Stimulated activated CD4-positive, alpha-beta T cell treated with anti-CD3 and anti-CD28 coated beads, Interleukin-2, amount 100 ng/mL, for 4 hours (primary cell): ENCODE results near the gene SUPT20HL1.
"Not testable (repeated sequence)": the region's sequence is repeated elsewhere in the genome, so short reads cannot be mapped to it uniquely, and the experiment has no call there.

Experiments used
- DNase-seq: peaks from one replicate; pipeline ENCODE4 v3.0.0-alpha.2; 2020; ENCODE audit warnings: low read depth

The SUPT20HL1 gene

DNA sequence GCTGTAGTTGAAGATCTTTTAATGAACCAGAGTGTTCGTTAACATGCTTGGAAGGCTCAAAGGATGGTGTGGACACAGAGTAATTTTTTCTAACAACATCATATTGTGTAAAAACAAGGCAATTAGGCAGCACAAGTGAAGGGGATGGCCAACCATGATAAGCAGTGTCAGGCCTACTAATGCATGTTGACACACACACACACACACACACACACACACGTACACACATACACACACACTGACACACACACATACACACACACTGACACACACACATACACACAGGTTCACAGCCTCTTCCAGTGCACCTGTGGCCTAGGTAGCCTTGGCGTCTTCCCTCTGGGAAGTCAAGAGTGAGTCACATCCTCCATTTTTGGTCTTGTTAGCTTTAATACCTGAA is at the start of gene SUPT20HL1:
SUPT20HL1 (plus strand) TSS at position 368 of the 400 bp plus-strand sequence. CDS start 2,122 bp downstream, outside the sequence.
- DNase-seq: no peak

DNA sequence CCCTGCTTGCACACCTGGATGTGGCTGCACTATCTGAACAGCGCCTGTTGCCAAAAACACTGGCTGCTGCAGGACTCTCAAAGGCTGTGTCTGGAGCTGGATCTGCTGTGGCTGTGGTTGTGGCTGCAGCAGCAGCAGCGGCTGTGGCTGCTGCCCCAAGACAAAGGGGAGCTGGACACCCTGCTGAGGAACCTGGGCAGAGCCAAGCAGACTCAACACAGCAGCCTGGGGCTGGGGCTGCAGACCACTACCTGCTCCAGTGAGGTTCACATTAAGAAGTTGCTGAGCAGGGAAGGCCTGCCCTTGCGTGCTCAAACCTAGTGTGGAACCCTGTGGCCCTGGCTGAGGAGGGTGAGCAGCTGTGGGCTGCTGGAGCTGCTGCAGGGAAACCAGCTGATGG is 49.5 kb upstream of the SUPT20HL1 start:
- not testable (repeated sequence) for DNase-seq

GRCh38 chrX:24311507-24312248 is 48.8 kb upstream of the SUPT20HL1 start:
- not testable (repeated sequence) for DNase-seq

DNA sequence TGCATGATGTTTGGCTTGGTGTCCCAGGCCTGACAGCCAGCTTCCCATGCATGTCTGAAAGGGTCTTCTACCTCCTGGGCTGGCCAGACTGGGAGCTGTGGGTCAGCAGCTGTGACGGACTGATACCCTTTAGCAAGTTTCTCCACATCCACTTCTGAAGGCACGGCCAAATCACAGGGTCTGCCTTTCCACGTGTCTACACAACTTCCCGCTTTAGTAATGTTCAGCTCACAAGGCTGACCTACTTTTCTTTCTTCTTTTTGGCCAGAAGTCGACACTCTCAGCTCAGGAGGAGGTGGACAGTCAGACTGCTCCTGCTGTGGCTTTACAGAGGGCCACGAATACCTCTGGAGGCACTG is 48.2 kb upstream of the SUPT20HL1 start:
- DNase-seq: not testable (repeated sequence)

GRCh38 chrX:24314019-24314635 is 46.3 kb upstream of the SUPT20HL1 start, which contains the start of gene SUPT20HL2:
SUPT20HL2 (minus strand) TSS chrX:24314069; CDS start chrX:24313315, 754 bp downstream.
- DNase-seq: no peak

DNA sequence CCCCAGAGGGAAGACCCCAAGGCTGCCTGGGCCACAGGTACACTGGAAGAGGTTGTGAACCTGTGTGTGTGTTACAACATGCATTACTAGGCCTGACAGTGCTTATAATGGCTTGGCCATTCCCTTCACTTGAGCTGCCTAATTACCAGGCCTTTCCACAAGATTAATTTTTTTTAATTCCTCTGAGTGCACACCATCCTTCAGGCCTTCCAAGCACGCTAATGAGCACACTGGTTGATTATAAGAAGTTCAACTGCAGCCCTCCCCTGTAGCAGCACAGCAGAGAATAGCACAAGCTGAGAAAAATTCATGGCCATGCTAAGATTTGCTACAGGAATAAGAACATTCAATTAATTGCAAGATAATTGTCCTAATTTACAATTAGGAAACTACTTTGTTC is 44.3 kb upstream of the SUPT20HL1 start:
- no peak for DNase-seq

DNA sequence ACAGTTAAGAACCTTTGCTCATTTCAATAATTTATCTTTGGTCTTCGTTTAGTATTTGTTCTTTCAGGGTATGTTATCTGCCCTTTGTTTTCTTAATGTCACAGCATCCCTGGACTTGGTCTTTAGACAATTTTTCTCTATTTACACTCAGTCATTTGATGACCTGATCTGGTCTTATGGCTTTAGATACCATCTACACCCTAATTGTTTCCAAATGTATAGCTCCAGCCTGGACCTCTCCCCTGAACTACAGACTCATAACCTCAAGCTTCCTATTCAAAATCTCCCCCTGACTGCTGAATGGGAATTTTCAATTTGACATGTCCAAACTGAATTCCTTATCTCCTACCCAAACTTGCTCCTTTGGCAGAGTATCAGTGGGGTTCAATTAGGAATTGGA is 42.9 kb upstream of the SUPT20HL1 start:
- no peak for DNase-seq

DNA sequence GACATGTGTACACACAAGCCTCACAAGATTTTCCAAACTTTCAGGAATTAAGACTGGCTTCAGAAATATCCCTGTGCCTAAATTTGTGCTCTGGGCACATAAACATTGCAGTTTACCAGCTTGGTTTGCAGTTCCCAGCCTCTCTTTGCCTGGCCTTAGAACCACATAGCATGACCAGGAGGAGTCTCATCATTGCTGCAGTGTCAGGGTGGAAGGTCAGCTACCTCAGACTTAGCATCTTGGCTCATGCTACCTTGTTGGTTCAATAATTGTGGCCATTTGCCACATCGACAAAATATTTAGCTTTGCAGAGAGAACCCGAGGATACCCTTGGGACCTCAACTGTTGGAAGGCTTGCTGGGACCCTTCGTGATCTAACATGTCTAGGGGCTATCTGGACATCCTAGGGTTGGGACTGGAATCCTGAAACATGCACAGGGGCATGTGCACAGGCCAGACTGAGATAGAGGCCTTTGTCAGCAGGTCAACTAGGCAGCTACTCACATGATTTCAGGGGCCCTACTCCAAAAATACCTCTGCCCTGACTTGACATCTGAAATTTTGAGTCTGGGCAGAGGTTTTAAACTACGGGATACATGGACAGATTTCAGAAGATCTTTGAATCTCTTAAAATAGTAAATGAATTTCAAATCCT is 38.6 kb upstream of the SUPT20HL1 start:
- no peak for DNase-seq

GRCh38 chrX:24325231-24325630 is 35.2 kb upstream of the SUPT20HL1 start:
- no peak for DNase-seq

DNA sequence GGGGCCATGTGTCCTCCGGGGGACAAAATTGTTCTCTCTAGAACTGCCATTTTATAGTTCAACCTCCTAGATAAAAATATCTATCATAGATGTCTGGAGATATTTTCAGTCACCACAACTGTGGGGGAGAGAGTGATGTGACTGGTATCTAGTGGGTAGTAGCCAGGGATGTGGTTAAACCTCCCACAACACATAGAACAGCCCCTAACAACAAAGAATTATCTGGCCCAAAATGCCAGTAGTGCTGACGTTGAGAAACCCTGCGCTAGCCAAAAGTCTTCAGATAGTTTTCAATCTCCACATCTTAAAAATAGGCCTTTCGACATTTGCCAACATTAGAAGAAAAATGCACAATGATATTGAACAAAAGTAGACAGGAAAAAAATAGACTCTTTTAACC is 27.6 kb upstream of the SUPT20HL1 start:
- no peak for DNase-seq

DNA sequence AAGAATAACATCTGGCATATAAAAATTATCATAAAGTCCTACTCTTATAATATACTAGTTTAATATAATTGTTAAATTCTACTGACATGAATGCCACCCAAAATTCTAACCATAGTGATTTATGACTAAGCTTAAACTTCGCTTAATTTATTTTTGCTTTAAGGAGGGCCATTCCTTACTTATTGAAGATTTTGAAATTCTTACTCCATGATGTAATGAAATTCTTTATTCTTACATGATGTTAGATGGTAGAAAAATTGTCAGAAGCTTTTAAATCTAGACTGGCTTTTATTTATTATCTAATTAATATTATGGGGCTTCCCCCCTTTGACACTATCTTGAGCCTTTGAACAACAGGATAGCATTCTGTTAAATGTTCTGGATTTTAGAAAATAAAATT is 27.1 kb upstream of the SUPT20HL1 start:
- no peak for DNase-seq

DNA sequence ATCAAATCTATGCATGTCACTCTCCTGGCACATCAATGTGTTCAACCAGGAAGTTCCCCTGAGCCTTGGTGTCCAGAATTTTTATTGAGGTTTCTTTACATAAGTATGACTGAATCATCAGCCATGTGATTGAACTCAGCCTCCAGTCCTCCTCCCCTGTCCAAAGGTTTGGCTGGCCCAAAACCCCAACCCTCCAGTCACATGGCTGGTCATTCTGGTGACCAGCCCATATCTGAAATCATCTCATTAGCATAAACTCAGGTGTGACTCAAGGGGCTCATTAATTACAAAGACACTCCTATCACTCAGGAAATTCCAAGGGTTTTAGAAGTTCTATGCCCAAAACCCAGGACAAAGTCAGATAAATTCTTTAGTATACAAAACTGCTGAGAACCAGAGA is 26.0 kb upstream of the SUPT20HL1 start:
- no peak for DNase-seq

DNA sequence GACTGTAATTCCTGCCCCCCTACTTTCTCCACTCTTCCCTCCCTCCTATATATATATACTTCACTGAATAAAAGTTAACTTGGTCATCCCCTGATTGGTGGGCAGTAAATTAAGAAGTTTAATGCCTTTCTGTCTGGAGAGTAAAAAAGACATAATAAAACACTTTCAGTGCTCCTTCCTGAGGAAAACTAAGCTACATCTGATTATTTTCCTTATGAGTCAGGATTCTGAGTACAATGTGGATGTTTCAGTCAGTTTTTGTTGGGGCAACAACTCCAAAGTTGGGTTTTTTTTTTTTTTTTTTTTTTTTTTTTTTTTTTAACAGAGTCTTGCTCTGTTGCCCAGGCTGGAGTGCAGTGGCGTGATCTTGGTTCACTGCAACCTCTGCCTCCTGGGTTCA is 24.6 kb upstream of the SUPT20HL1 start:
- DNase-seq: no peak

- no peak for DNase-seq
Observed at GRCh38 chrX:24339911-24340310, 20.5 kb upstream of the SUPT20HL1 start.

- DNase-seq: no peak
Observed at GRCh38 chrX:24340501-24340900, 19.9 kb upstream of the SUPT20HL1 start.

DNA sequence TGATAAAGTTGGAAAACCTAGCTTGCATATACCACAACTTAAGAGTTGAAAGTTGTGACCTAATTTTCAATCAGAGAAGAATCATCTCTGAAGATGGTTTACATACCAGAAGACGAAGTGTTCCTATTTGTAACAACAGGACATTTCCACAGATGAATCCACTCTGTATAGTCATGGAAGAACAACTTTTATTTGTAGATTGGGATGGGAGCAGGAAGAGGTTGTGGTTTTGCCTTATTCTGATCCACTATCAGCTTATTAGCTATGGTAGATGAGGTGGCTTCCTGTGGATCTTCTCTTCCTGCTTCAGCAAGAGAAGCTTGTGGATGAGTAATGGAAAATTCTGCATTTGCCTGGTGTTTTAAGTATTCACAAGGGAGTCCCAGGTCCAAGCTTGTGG is 18.6 kb upstream of the SUPT20HL1 start:
- DNase-seq: no peak

GRCh38 chrX:24343719-24344118 is 16.7 kb upstream of the SUPT20HL1 start:
- no peak for DNase-seq

- DNase-seq: no peak
Observed at GRCh38 chrX:24347881-24348280, 12.6 kb upstream of the SUPT20HL1 start.

DNA sequence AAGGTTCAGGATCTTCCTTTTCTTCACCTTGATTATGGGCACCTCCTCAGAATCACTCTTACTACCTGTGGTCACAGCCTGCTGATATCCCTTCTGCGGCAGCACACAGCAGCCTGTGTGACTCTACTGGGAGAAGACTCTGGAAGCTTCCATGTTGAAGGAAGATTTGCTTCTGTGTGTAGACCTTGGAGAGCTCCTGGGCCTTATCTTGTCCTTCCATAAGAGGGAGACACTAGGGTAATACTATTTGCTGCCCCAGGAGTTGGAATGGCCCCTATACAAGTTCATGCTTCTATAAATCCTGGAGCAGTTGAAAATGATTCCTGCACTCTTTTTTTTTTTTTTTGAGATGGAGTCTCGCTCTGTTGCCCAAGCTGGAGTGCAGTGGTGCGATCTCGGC is 10.2 kb upstream of the SUPT20HL1 start:
- DNase-seq: no peak

GRCh38 chrX:24355095-24355494 is 5.3 kb upstream of the SUPT20HL1 start:
- DNase-seq: no peak

GRCh38 chrX:24357106-24357505 is 3.3 kb upstream of the SUPT20HL1 start:
- DNase-seq: no peak

GRCh38 chrX:24362089-24362745 is 1.8 kb downstream of the SUPT20HL1 start:
- DNase-seq: not testable (repeated sequence)
